C4-2B (cell line): ENCODE results near the gene KLRF1.

Source experiments
- ZFX ChIP-seq: fragments of 450-650 bp; IDR thresholded peaks from 2 replicates; pipeline ENCODE4 v1.6.1; 2017
- TF ChIP-seq, protein P1 (sequence below): fragments of 450-650 bp; conservative IDR thresholded peaks from 2 replicates; pipeline ENCODE4 v1.5.1; 2017; ENCODE audit warnings: mild to moderate bottlenecking

DNA sequence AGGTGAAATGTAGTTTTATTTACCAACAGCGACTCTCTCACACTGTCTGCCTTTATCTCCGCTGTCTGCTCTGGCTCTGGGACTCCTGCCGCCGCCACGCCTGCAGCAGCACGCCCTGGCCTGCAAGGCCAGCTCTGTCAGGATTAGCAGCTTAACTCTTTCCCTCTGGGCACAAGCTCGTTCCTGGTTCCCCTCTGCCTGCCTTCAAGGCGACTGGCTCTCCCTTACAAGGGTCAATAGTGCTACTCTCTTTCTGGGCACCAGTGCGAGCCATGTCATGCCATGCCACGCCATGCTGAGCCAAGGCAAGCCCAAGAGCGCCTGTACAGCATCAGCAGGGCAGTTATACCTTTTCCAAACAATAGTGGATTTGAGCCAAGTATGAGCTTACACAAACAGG is 45.5 kb downstream of the KLRF1 start:
- TF ChIP-seq, protein P1, sequence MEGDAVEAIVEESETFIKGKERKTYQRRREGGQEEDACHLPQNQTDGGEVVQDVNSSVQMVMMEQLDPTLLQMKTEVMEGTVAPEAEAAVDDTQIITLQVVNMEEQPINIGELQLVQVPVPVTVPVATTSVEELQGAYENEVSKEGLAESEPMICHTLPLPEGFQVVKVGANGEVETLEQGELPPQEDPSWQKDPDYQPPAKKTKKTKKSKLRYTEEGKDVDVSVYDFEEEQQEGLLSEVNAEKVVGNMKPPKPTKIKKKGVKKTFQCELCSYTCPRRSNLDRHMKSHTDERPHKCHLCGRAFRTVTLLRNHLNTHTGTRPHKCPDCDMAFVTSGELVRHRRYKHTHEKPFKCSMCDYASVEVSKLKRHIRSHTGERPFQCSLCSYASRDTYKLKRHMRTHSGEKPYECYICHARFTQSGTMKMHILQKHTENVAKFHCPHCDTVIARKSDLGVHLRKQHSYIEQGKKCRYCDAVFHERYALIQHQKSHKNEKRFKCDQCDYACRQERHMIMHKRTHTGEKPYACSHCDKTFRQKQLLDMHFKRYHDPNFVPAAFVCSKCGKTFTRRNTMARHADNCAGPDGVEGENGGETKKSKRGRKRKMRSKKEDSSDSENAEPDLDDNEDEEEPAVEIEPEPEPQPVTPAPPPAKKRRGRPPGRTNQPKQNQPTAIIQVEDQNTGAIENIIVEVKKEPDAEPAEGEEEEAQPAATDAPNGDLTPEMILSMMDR, result no peak
- no peak for TF ChIP-seq ZFX
